ENCODE results near the gene HOXD3.
A peak's percentile ranks its signal among the peaks of the same experiment; 100 is the strongest.

Gene HOXD3

GRCh38 chr2:176121190-176122051 lies 35.7 kb upstream of the HOXD3 start:
- DNase-seq: no peak

DNA sequence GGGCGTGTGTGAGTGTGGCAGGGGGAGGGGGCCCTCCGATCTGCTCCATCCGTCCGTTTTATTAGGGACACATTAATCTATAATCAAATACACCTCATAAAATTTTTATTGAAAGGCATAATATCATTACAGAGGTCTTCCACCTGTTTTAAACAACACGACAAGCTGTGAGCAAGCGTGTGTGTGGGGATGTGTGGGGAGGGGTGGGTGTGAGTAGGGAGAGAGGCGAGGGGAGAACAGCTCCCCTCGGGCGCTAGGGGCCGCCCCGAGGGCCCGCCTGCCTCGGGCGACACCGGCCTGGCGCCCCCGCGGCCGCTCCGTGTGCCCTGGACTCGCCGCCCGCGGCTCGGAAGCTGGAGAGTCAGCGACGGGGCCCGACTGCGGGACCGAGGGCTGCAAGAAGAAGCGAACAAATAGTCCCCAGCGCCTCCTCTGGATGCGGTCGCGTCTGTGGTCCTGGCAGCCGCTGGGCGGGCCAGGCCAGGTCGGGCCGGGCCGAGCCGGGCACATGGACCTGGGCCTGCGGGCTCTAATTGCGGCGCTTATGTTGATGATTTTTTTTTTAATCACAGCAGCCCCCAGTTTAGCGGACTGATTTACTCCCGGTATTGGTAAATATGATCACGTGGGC lies 34.9 kb upstream of the HOXD3 start:
- no peak for DNase-seq

DNA sequence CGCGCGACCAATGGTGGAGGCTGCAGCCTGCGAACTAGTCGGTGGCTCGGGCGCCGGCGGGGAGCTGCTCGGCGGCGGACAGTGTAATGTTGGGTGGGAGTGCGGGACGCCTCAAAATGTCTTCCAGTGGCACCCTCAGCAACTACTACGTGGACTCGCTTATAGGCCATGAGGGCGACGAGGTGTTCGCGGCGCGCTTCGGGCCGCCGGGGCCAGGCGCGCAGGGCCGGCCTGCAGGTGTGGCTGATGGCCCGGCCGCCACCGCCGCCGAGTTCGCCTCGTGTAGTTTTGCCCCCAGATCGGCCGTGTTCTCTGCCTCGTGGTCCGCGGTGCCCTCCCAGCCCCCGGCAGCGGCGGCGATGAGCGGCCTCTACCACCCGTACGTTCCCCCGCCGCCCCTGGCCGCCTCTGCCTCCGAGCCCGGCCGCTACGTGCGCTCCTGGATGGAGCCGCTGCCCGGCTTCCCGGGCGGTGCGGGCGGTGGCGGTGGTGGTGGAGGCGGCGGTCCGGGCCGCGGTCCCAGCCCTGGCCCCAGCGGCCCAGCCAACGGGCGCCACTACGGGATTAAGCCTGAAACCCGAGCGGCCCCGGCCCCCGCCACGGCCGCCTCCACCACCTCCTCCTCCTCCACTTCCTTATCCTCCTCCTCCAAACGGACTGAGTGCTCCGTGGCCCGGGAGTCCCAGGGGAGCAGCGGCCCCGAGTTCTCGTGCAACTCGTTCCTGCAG lies 34.3 kb upstream of the HOXD3 start, which contains the start of gene HOXD9:
TSS of gene HOXD9 (plus strand) at position 37 of the 728 bp plus-strand sequence. CDS start at position 87, 50 bp downstream.
- no peak for DNase-seq

DNA sequence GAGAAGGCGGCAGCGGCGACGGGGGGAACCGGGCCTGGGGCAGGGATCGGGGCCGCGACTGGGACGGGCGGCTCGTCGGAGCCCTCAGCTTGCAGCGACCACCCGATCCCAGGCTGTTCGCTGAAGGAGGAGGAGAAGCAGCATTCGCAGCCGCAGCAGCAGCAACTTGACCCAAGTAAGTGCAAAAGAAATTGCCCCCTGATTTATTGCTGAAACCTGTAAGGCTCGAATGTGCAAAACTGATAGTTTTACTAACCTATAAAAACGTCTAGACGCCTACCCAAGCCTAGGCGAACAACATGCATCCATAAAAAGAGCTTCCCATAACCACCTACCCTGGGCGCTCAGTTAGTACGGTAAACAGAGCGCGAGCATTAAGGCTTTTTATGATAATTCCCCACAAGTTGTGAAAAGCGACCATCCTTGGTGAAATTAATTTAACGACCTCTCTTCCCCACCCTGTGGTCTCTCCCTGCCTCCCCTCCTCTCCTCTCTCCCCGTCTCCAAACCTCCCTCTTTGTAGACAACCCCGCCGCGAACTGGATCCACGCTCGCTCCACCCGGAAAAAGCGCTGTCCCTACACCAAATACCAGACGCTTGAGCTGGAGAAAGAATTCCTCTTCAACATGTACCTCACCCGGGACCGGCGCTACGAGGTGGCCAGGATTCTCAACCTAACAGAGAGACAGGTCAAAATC lies 33.5 kb upstream of the HOXD3 start:
- DNase-seq: no peak

DNA sequence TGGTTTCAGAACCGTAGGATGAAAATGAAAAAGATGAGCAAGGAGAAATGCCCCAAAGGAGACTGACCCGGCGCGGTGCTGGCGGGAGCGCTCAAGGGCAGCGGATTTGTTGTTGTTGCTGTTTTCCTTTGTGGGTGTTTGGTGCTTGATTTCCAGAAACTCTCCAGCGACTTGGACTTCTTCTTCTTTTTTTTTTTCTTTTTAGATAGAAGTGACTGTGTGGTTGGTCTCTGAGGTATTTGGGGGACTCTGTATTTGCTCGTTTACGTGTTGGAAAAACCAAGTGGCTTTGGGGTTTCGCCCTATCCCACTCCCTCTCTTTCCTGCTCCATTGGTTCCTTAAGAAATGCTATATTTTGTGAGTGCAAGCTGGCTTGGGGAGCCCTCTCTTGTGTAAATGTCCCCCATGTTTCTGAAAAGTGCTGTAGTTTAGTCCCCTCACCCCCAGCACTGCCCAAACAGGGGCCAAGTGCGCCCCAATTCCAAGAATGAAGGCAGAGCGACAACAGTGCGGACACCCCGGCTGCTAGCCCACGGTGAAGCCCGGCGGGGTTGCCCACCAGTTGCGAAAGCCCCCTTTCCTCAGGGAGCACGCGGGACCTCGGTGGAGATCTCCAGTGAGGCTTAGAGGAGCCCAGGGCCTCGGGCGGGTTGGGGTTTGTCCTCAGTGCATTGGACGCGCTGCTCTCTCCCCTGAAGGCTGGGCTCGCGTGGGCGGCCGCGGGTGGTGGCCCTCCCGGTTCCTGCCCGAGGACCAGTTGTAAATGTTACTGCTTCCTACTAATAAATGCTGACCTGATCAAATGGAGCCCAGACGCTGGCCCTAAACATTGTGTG lies 32.8 kb upstream of the HOXD3 start:
- DNase-seq: no peak

DNA sequence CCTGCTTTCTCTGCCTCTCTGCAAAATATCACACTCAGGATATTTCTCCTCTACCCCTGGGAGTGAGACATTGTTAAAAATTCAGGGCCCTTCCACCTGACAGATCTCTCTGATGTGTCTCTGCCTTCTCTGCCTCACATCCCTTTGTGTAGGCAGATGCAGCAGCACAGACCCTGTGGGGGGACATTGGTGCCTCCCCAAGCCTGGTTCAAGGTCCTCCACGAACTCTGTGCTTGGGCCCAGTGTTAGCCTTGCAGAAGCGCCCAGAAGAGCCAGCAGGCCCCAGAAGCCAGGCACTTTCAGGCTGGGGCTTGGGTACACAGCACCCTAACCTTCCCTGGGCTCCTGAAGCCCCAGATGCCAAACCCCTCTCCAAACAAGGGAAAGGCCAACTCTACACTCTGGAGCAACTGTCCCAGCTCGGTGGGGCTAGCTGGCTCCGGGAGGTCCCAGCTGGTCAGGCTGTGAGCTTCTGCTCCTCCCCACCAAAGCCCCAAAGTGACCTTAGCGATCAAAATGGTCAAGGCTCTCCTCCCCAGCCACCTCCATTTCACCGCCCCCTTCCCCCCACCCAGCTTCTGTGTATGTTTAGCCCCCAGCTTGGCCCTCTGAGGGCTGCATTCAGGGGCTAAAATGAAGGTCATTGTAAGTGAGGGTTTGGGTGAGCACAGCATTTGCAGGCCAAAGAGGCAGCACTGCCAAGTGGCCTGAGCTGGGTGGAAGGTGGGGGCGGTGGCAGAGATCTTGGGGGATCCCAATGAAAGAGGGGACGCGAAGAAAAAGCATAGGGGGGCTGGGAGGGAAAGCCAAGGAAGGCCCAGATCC lies 31.9 kb upstream of the HOXD3 start:
- DNase-seq: no peak

- DNase-seq: no peak
Measured at GRCh38 chr2:176125772-176126054, 31.4 kb upstream of the HOXD3 start.

- peak; percentile 44 to 71 for DNase-seq
Measured at GRCh38 chr2:176126929-176127773, 30.0 kb upstream of the HOXD3 start.

GRCh38 chr2:176127774-176128072 lies 29.4 kb upstream of the HOXD3 start:
- DNase-seq: no peak

DNA sequence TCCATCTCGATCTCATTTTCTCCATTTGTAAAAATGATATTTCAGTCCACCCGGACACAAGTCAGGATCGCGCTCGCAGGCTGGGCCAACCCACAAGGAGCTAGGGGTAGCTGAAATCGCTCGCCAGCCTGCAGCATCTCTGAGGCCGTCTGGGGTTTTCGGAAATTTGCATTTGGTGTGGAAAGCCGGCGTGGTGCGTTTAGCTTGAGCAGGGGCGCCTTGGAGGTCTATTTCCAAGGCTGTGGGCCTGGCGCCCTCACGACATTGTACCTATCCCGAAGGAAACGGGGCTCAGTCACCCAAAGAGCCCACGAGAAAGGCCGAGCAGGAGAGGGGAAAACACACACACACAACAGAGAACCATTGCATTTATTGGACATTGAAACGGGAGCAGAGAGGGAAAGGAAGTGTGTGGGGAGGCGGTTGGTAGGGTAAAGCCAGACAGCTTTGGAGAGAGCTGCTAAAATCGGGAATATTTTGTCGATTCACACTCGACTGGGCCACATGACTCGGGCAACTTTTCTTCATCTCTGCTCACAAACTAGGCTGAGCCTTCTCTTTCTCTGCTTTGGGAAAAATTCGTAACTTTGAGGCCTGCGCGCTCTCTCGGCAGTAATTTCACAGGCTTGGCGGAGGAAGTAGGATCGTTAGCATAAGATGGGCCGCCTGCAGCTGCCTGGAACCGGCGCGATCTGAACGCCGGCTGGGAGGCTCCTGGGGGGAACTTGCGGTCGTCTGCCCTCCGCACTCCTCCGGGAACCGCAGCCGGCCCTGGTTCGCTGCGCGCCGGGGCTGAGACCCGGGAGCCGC lies 28.7 kb upstream of the HOXD3 start:
- DNase-seq: no peak

DNA sequence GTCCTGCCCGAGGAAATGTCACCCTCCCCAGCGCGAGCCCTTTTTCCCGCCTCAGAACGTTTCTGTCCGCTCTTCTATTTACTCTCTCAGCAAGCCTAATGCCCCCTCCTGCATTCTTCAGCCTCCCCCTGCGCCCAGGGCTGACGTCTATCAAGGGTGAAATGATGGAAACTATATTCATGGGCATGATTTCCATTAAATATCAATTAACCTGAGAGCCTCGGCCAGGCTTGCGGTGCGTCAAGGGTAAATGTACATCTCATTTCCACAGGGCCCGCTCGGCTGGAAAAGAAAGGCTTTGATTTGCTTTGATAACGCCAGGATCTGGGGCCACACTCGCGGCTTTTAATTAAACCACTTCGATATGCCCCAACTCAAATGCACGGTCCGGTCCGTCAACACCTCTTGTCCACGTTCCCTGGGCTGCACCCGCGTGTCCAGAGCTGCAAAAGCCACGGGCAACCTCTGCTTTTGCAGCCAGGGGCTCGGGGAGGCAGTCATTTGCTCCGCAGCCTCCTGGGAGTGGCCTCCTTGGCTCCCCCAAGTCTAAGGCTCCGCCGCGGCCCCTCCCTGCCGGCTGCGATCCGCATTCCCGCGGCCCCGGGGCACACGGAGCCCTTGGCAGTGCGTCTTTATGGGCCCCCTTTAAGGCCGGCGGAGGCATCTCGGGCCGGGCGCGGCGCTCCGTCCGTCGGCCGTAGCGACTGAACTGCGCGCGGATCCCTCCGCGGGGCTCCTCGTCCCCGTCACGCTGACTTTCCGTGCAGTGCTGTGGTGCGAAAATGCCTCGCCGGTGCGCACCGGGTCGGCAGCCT lies 27.9 kb upstream of the HOXD3 start, which contains the start of gene HOXD8:
TSS of gene HOXD8 (plus strand) at position 724 of the 815 bp plus-strand sequence. CDS start 662 bp downstream, outside the sequence.
- DNase-seq: no peak

DNA sequence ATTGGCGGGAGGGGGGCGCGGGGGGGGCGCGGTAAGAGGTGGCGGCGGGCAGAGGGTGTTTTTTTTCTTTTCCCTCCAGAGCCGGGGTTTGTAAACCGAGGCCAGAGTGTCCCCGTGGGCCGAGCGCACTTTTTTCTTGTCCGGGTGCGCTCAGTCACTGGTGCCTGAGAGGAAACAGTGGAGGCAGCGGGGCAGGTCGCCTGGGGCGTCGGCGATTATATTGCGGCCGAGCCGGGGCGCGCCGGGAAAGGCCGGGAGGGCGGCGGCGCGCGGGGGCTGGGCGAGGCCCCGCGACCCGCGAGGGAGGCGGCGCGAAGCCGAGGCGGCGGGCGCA lies 27.3 kb upstream of the HOXD3 start:
- no peak for DNase-seq

GRCh38 chr2:176130147-176130956 lies 26.8 kb upstream of the HOXD3 start:
- DNase-seq: peak in 1 of 2 experiments; percentile 20

- DNase-seq: no peak
Measured at GRCh38 chr2:176130957-176131847, 25.9 kb upstream of the HOXD3 start.

DNA sequence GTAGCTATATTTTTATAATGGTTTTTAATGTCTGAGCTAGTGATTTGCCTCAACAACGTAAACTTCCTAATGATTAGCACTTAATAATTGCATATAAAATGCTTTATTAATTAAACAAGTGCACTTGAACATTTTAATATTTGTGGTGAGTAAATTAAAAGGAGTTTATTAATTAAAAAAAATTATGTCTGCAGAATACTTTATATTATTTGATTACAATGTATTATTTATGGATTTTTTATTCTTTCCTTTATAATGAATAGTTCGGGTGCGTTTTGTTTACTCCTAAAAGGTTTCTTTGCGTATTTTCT lies 25.3 kb upstream of the HOXD3 start:
- no peak for DNase-seq

GRCh38 chr2:176132205-176133171 lies 24.6 kb upstream of the HOXD3 start:
- DNase-seq: no peak

Measured in stimulated activated CD4-positive, alpha-beta T cell treated with anti-CD3 and anti-CD28 coated beads, Interleukin-4, amount 100 ng/mL, for 4 hours (primary cell).